CD14-positive monocyte (primary cell): ENCODE data around the gene PCCA. TPM values are rescaled to one million over a fixed set of nuclear protein-coding genes. Genes with fewer than 3 reads are reported as not detected.

Experiments
- DNase-seq, 3 donors: peaks; one replicate each; pipeline ENCODE4 v3.0.0-alpha.2; 2011 to 2022
- H2AFZ ChIP-seq: 2 replicates; pipeline ENCODE4 v1.6.0; 2012; ENCODE audit warnings: mild to moderate bottlenecking, low read depth, low read length, inconsistent platforms; ENCODE audit not compliant: insufficient read depth, poor library complexity, severe bottlenecking
- H3K27ac ChIP-seq, 2 donors: 1 replicate in 1 of 2; 2 replicates in 1 of 2; pipeline ENCODE4 v1.5.1; 2012 to 2013; ENCODE audit warnings: low read length in 2 of 2, control low read depth in 1 of 2, inconsistent platforms in 1 of 2, low read depth in 1 of 2, mild to moderate bottlenecking in 1 of 2
- H3K27me3 ChIP-seq, 2 donors: one replicate each; pipeline versions ENCODE4 v1.6.0 to v1.6.1; 2011 to 2013; ENCODE audit warnings: low read length in 2 of 2; ENCODE audit not compliant: control insufficient read depth in 2 of 2, insufficient read depth in 2 of 2
- H3K36me3 ChIP-seq, 2 donors: replicated peaks in 1 of 2; 1 replicate in 1 of 2; 2 replicates in 1 of 2; pipeline versions ENCODE4 v1.5.1 to v1.6.1; 2012 to 2013; ENCODE audit warnings: low read length in 2 of 2, control low read depth in 1 of 2, inconsistent platforms in 1 of 2, mild to moderate bottlenecking in 1 of 2; ENCODE audit not compliant: insufficient read depth in 2 of 2, control insufficient read depth in 1 of 2
- H3K4me1 ChIP-seq, 2 donors: 1 replicate in 1 of 2; 2 replicates in 1 of 2; pipeline versions ENCODE4 v1.5.1 to v1.6.1; 2012 to 2013; ENCODE audit warnings: low read length in 2 of 2, control low read depth in 1 of 2, inconsistent platforms in 1 of 2, mild to moderate bottlenecking in 1 of 2, moderate library complexity in 1 of 2; ENCODE audit not compliant: insufficient read depth in 2 of 2, control insufficient read depth in 1 of 2
- H3K4me2 ChIP-seq: replicated peaks from 2 replicates; pipeline ENCODE3; 2012; ENCODE audit warnings: low read length, moderate library complexity, mild to moderate bottlenecking; ENCODE audit not compliant: poor library complexity, severe bottlenecking; ENCODE audit errors: extremely low read depth
- H3K4me3 ChIP-seq, 3 experiments: fragments of 200-600 bp in 1 of 3; sonication (generic) in 1 of 3; replicated peaks in 1 of 3; 1 replicate in 2 of 3; 2 replicates in 1 of 3; pipeline ENCODE4 v1.5.1; 2011 to 2013; ENCODE audit warnings: low read length in 3 of 3, mild to moderate bottlenecking in 3 of 3, control low read depth in 2 of 3, low read depth in 2 of 3, inconsistent platforms in 1 of 3, moderate library complexity in 1 of 3
- H3K79me2 ChIP-seq: 2 replicates; pipeline ENCODE4 v1.6.0; 2012; ENCODE audit warnings: mild to moderate bottlenecking, control low read depth, inconsistent platforms, low read length, moderate library complexity; ENCODE audit not compliant: insufficient read depth
- H3K9ac ChIP-seq: 2 replicates; pipeline ENCODE4 v1.6.0; 2017; ENCODE audit warnings: low read length, mild to moderate bottlenecking; ENCODE audit not compliant: insufficient read depth, poor library complexity, severe bottlenecking
- H3K9me3 ChIP-seq, 2 donors: replicated peaks in 1 of 2; 1 replicate in 1 of 2; 2 replicates in 1 of 2; pipeline versions ENCODE4 v1.5.1 to v1.6.1; 2012 to 2013; ENCODE audit warnings: low read length in 2 of 2, control low read depth in 1 of 2; ENCODE audit not compliant: control insufficient read depth in 1 of 2, insufficient read depth in 1 of 2
- H4K20me1 ChIP-seq: 2 replicates; pipeline ENCODE4 v1.6.0; 2012; ENCODE audit warnings: mild to moderate bottlenecking, low read length, control low read depth, moderate library complexity; ENCODE audit not compliant: insufficient read depth
- H3K27ac Mint-ChIP-seq, 7 donors: one replicate each; pipeline ENCODE4 v1.8.0; 2020; ENCODE audit warnings: mild to moderate bottlenecking in 7 of 7, mixed read lengths in 7 of 7, moderate library complexity in 6 of 7, inconsistent platforms in 2 of 7
- H3K27me3 Mint-ChIP-seq, 3 donors: one replicate each; pipeline ENCODE4 v1.8.0; 2021 to 2022; ENCODE audit warnings: low read depth in 3 of 3, mild to moderate bottlenecking in 3 of 3, mixed read lengths in 3 of 3, moderate library complexity in 3 of 3, inconsistent platforms in 1 of 3
- H3K36me3 Mint-ChIP-seq, 2 donors: one replicate each; pipeline ENCODE4 v1.8.0; 2020; ENCODE audit warnings: mixed read lengths in 2 of 2, inconsistent platforms in 1 of 2, mild to moderate bottlenecking in 1 of 2
- H3K4me1 Mint-ChIP-seq: one replicate; pipeline ENCODE4 v1.8.0; 2020; ENCODE audit warnings: mild to moderate bottlenecking, mixed read lengths
- H3K4me3 Mint-ChIP-seq, 2 donors: one replicate each; pipeline ENCODE4 v1.8.0; 2020; ENCODE audit warnings: mild to moderate bottlenecking in 2 of 2, mixed read lengths in 2 of 2, moderate library complexity in 1 of 2
- H3K9me3 Mint-ChIP-seq, 7 donors: one replicate each; pipeline ENCODE4 v1.8.0; 2020 to 2022; ENCODE audit warnings: mixed read lengths in 7 of 7, mild to moderate bottlenecking in 6 of 7, moderate library complexity in 6 of 7, inconsistent platforms in 2 of 7
- CTCF ChIP-seq: fragments of 200-600 bp; IDR thresholded peaks from one replicate; pipeline ENCODE4 v1.8.0; 2022; ENCODE audit warnings: antibody characterized with exemption, mild to moderate bottlenecking
- WGBS: methylation state at CpG from one replicate; pipeline ENCODE4 v1.1.5; 2013; ENCODE audit warnings: missing lambda C conversion rate; ENCODE audit not compliant: insufficient coverage; 5-methylcytosine and 5-hydroxymethylcytosine counted together
- intact Hi-C, 2 donors: fragments of 100-400 bp; cut with micrococcal nuclease; formaldehyde crosslinking; loops; one replicate each; pipeline versions ENCODE4 v1.15.0 to v1.15.1; 2023
- polyA plus RNA-seq, 3 donors: library from polyadenylated mRNA; depleted of rRNA in 1 of 3; unstranded in 2 of 3; stranded (reverse) in 1 of 3; fragments of 300-500 nt in 2 of 3; fragments of >200 nt in 1 of 3; fragmentation: Illumina TruSeq in 2 of 3; gene quantifications; 1 replicate in 2 of 3; 2 replicates in 1 of 3; pipeline ENCODE4 v1.2.3, GENCODE V29; 2012 to 2021

PCCA gene
- polyA plus RNA-seq, 3 donors, result 4.4 to 13.5 (median 11.9) TPM

GRCh38 chr13:100561158-100561499 lies 472.2 kb downstream of the PCCA start:
- H3K9me3 Mint-ChIP-seq, result peaks cover 5 to 8% (median 6%) of the 10 kb centered on the region in 7 donors
- Histone ChIP-seq H3K79me2 (no peaks in the 10 kb centered on the region), H3K4me2 (no peak overlapping the region), H3K27ac (no peak overlapping the region), H3K36me3 (no peaks in the 10 kb centered on the region), H3K27me3 (no peaks in the 10 kb centered on the region), H2AFZ (no peak overlapping the region), H4K20me1 (no peaks in the 10 kb centered on the region), H3K4me3 (no peak overlapping the region), H3K4me1 (no peaks in the 10 kb centered on the region), H3K9ac (no peak overlapping the region), H3K9me3 (peaks cover 0 to 9% of the 10 kb centered on the region in 2 donors)
- TF ChIP-seq CTCF, result no peak
- no peaks in the 10 kb centered on the region for H3K4me1 Mint-ChIP-seq
- no CpG with 5 or more reads among the region's 2 CpGs for WGBS
- no peak overlapping the region for H3K4me3 Mint-ChIP-seq
- DNase-seq, result no peak
- H3K27ac Mint-ChIP-seq, result no peak overlapping the region
- intact Hi-C loops, result no loop called here
- peaks cover 0 to 5% (median 2%) of the 10 kb centered on the region in 3 donors for H3K27me3 Mint-ChIP-seq
- H3K36me3 Mint-ChIP-seq, result no peaks in the 10 kb centered on the region

GRCh38 chr13:100561599-100562204 lies 472.8 kb downstream of the PCCA start:
- Histone ChIP-seq H3K36me3 (no peaks in the 10 kb centered on the region), H3K79me2 (no peaks in the 10 kb centered on the region), H3K27me3 (no peaks in the 10 kb centered on the region), H3K9me3 (peaks cover 0 to 12% of the 10 kb centered on the region in 2 donors), H4K20me1 (no peaks in the 10 kb centered on the region), H3K4me1 (no peaks in the 10 kb centered on the region), H3K4me2 (no peak overlapping the region), H3K9ac (no peak overlapping the region), H3K27ac (no peak overlapping the region), H3K4me3 (no peak overlapping the region), H2AFZ (no peak overlapping the region)
- 87% methylated on average over 4 of the region's 7 CpGs for WGBS
- Mint-ChIP-seq H3K36me3 (peaks cover 0 to 3% of the 10 kb centered on the region in 2 donors), H3K27me3 (peaks cover 0 to 5% (median 2%) of the 10 kb centered on the region in 3 donors), H3K4me3 (no peak overlapping the region), H3K9me3 (peaks cover 8 to 13% (median 9%) of the 10 kb centered on the region in 7 donors), H3K27ac (no peak overlapping the region), H3K4me1 (no peaks in the 10 kb centered on the region)
- intact Hi-C loops, result no loop called here
- TF ChIP-seq CTCF, result no peak
- DNase-seq, result no peak
